Measurements from ENCODE around the gene UTS2R.

DNA sequence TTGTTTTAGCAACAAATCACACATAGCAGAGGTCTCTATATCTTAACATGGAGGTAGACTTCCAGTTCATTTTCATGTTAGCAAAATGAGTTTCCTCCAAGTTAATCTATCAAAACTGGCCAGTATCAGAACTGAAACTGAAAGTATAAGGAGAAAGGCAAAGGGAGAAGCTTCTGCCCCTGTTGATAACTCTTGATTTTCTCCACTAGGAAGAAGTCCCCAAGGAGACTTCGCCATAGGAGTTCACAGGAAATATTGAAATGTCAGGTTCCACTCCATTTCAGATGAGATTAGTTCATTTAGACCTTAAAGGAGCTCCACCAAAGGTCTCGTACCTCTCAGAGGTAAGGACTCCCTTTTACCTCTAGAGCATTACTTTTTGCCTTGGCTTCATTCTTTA, 48.0 kb downstream of the UTS2R start:
- no peak for TF ChIP-seq ZNF274 (IDR thresholded peaks at IDR 0.05; ENCODE audit: low read depth, low read length)
- TF ChIP-seq SUZ12 (IDR thresholded peaks at IDR 0.05; ENCODE audit: extremely low read depth, insufficient read depth, insufficient read length), result no peak

All from NT2/D1 (cell line).